Keratinocyte (primary cell): ENCODE results near the gene ABCA4. TPM values are rescaled to one million over a fixed set of nuclear protein-coding genes. Genes with fewer than 3 reads are reported as not detected.

Experiments
- DNase-seq: peaks from one replicate; pipeline ENCODE4 v3.0.0-alpha.2; 2011; ENCODE audit warnings: low read depth, missing footprints, low spot score
- FAIRE-seq: peaks from 2 replicates; lab custom pipeline; 2011; peaks lifted over from hg19 to GRCh38; lab: Jason Lieb, UNC
- H2AFZ ChIP-seq: 2 replicates; pipeline ENCODE4 v1.6.0; 2012; ENCODE audit warnings: low read length, control low read depth, inconsistent platforms; ENCODE audit not compliant: control insufficient read depth
- H3K27ac ChIP-seq: 2 replicates; pipeline ENCODE4 v1.5.1; 2011; ENCODE audit warnings: low read length; ENCODE audit not compliant: control insufficient read depth, insufficient read depth
- H3K27me3 ChIP-seq: 3 replicates; pipeline ENCODE4 v1.6.0; 2011; ENCODE audit warnings: low read length; ENCODE audit not compliant: control insufficient read depth, insufficient read depth; ENCODE audit errors: extremely low read depth
- H3K36me3 ChIP-seq, 2 experiments: 2 replicates in 1 of 2; 3 replicates in 1 of 2; pipeline ENCODE4 v1.5.1; 2011; ENCODE audit warnings: low read length in 2 of 2, mild to moderate bottlenecking in 1 of 2; ENCODE audit not compliant: control insufficient read depth in 2 of 2, insufficient read depth in 2 of 2; ENCODE audit errors: extremely low read depth in 1 of 2
- H3K4me1 ChIP-seq: 3 replicates; pipeline ENCODE4 v1.5.1; 2011; ENCODE audit warnings: low read length; ENCODE audit not compliant: control insufficient read depth, insufficient read depth; ENCODE audit errors: extremely low read depth
- H3K4me2 ChIP-seq: 3 replicates; pipeline ENCODE4 v1.6.0; 2011; ENCODE audit warnings: low read depth, low read length; ENCODE audit not compliant: control insufficient read depth, insufficient read depth; ENCODE audit errors: extremely low read depth
- H3K4me3 ChIP-seq, 3 experiments: fragments of 200-600 bp in 1 of 3; sonication (generic) in 1 of 3; 2 replicates in 2 of 3; 3 replicates in 1 of 3; pipeline ENCODE4 v1.5.1; 2011 to 2016; ENCODE audit warnings: low read length in 3 of 3, mild to moderate bottlenecking in 3 of 3, control low read depth in 2 of 3, inconsistent platforms in 1 of 3, low read depth in 1 of 3, mixed read lengths in 1 of 3, mixed run types in 1 of 3, moderate library complexity in 1 of 3; ENCODE audit not compliant: control insufficient read depth in 2 of 3, insufficient read depth in 2 of 3; ENCODE audit errors: extremely low read depth in 1 of 3
- H3K79me2 ChIP-seq: 2 replicates; pipeline ENCODE4 v1.6.0; 2012; ENCODE audit warnings: low read length; ENCODE audit not compliant: control insufficient read depth, insufficient read depth
- H3K9ac ChIP-seq: 3 replicates; pipeline ENCODE4 v1.6.0; 2011; ENCODE audit warnings: low read length; ENCODE audit not compliant: control insufficient read depth, insufficient read depth; ENCODE audit errors: extremely low read depth
- H3K9me1 ChIP-seq: 3 replicates; pipeline ENCODE4 v1.6.0; 2011; ENCODE audit warnings: low read length; ENCODE audit not compliant: control insufficient read depth, insufficient read depth; ENCODE audit errors: extremely low read depth
- H3K9me3 ChIP-seq: 2 replicates; pipeline ENCODE4 v1.5.1; 2012; ENCODE audit warnings: low read depth, low read length; ENCODE audit not compliant: control insufficient read depth
- H4K20me1 ChIP-seq: 3 replicates; pipeline ENCODE4 v1.6.0; 2011; ENCODE audit warnings: low read length; ENCODE audit not compliant: control insufficient read depth, insufficient read depth; ENCODE audit errors: extremely low read depth
- CTCF ChIP-seq, 3 experiments: IDR thresholded peaks in 1 of 3; conservative IDR thresholded peaks in 1 of 3; optimal IDR thresholded peaks in 1 of 3; 2 replicates in 2 of 3; 3 replicates in 1 of 3; pipeline versions ENCODE3 to v1.5.1; 2011; ENCODE audit warnings: low read length in 3 of 3, mild to moderate bottlenecking in 3 of 3, moderate library complexity in 2 of 3, control low read depth in 1 of 3, inconsistent platforms in 1 of 3; ENCODE audit not compliant: insufficient read depth in 2 of 3; ENCODE audit errors: extremely low read depth in 1 of 3
- EZH2 ChIP-seq: IDR thresholded peaks from one replicate; pipeline ENCODE4 v1.6.1; 2012; ENCODE audit warnings: inconsistent platforms, mild to moderate bottlenecking, low read length, moderate library complexity
- dilution Hi-C: fragments of 300-500 bp; cut with MboI; formaldehyde crosslinking; loops from one replicate; pipeline ENCODE4 v1.7.0; 2020; ENCODE audit warnings: low sequenced_read_pairs; ENCODE audit not compliant: extremely low pct_ligation_motif_present
- polyA plus RNA-seq, 5 experiments: library from polyadenylated mRNA; depleted of rRNA in 3 of 5; stranded (reverse) in 3 of 5; stranded (forward) in 1 of 5; unstranded in 1 of 5; fragments of >200 nt; gene quantifications; 1 replicate in 1 of 5; 2 replicates in 3 of 5; 3 replicates in 1 of 5; pipeline versions ENCODE4 v1.2.1 to v1.2.3, GENCODE V29; 2011 to 2012; ENCODE audit warnings: missing spikeins in 2 of 5, low read depth in 1 of 5, low replicate concordance in 1 of 5

Gene ABCA4
- polyA plus RNA-seq, 1 donor (not counting 4 experiments of a cell fraction or from before 2014, with no cell fraction given): 0.04 TPM

GRCh38 chr1:94143809-94144176, 22.8 kb upstream of the ABCA4 start:
- no peak overlapping the region for H3K4me2 ChIP-seq
- H3K79me2 ChIP-seq: no peaks in the 10 kb centered on the region
- FAIRE-seq (no peak), DNase-seq (no peak)
- no peaks in the 10 kb centered on the region for H3K9me1 ChIP-seq
- H3K4me3 ChIP-seq: no peak overlapping the region
- H4K20me1 ChIP-seq: no peaks in the 10 kb centered on the region
- no peaks in the 10 kb centered on the region for H3K4me1 ChIP-seq
- H3K36me3 ChIP-seq: no peaks in the 10 kb centered on the region
- dilution Hi-C loops: no loop called here
- H2AFZ ChIP-seq: no peak overlapping the region
- TF ChIP-seq CTCF (optimal IDR thresholded peaks at IDR 0.05 in 1 of 3, IDR thresholded peaks at IDR 0.05 in 1 of 3, conservative IDR thresholded peaks at IDR 0.05 in 1 of 3; ENCODE audit: extremely low read depth in 1 of 3, insufficient read depth in 2 of 3, low read length in 3 of 3) (no peak), EZH2 (no peak)
- no peak overlapping the region for H3K27ac ChIP-seq
- H3K9me3 ChIP-seq: no peaks in the 10 kb centered on the region
- no peak overlapping the region for H3K9ac ChIP-seq
- H3K27me3 ChIP-seq: no peaks in the 10 kb centered on the region

GRCh38 chr1:94143173-94143808, 22.3 kb upstream of the ABCA4 start:
- Histone ChIP-seq H3K9ac (no peak overlapping the region), H3K4me1 (no peaks in the 10 kb centered on the region), H3K4me3 (no peak overlapping the region), H3K27me3 (no peaks in the 10 kb centered on the region), H3K9me1 (no peaks in the 10 kb centered on the region), H2AFZ (no peak overlapping the region), H3K36me3 (no peaks in the 10 kb centered on the region), H3K9me3 (no peaks in the 10 kb centered on the region), H4K20me1 (no peaks in the 10 kb centered on the region), H3K27ac (no peak overlapping the region), H3K4me2 (no peak overlapping the region), H3K79me2 (no peaks in the 10 kb centered on the region)
- FAIRE-seq (no peak), DNase-seq (no peak)
- TF ChIP-seq EZH2: no peak
- dilution Hi-C loops: no loop called here

GRCh38 chr1:94142583-94142982, 21.6 kb upstream of the ABCA4 start:
- FAIRE-seq: no peak
- Histone ChIP-seq H3K27me3 (no peaks in the 10 kb centered on the region), H3K4me3 (no peak overlapping the region), H4K20me1 (no peaks in the 10 kb centered on the region), H3K9ac (no peak overlapping the region), H2AFZ (no peak overlapping the region), H3K79me2 (no peaks in the 10 kb centered on the region), H3K36me3 (no peaks in the 10 kb centered on the region), H3K9me1 (no peaks in the 10 kb centered on the region), H3K4me2 (no peak overlapping the region), H3K4me1 (no peaks in the 10 kb centered on the region), H3K9me3 (no peaks in the 10 kb centered on the region), H3K27ac (no peak overlapping the region)
- TF ChIP-seq CTCF (optimal IDR thresholded peaks at IDR 0.05 in 1 of 3, IDR thresholded peaks at IDR 0.05 in 1 of 3, conservative IDR thresholded peaks at IDR 0.05 in 1 of 3; ENCODE audit: extremely low read depth in 1 of 3, insufficient read depth in 2 of 3, low read length in 3 of 3) (no peak), EZH2 (no peak)
- no peak for DNase-seq
- dilution Hi-C loops: no loop called here
